HEK293T (cell line): Measurements from ENCODE around the gene HEG1.

Experiments used
- BHLHE40 ChIP-seq: fragments of 450-650 bp; IDR thresholded peaks from 2 replicates; pipeline ENCODE4 v1.6.1; 2016; ENCODE audit warnings: mild to moderate bottlenecking, moderate library complexity, borderline replicate concordance
- CTBP1 ChIP-seq: fragments of 450-650 bp; IDR thresholded peaks from 2 replicates; pipeline ENCODE4 v1.6.1; 2016; ENCODE audit warnings: borderline replicate concordance
- ELF4 ChIP-seq: fragments of 450-650 bp; IDR thresholded peaks from 2 replicates; pipeline ENCODE4 v1.6.1; 2017; ENCODE audit warnings: antibody characterized with exemption
- FOXA1 ChIP-seq: fragments of 450-650 bp; IDR thresholded peaks from 2 replicates; pipeline ENCODE4 v1.6.1; 2016; ENCODE audit warnings: mild to moderate bottlenecking
- FOXK2 ChIP-seq: fragments of 450-650 bp; IDR thresholded peaks from 2 replicates; pipeline ENCODE4 v1.6.1; 2016; ENCODE audit warnings: mild to moderate bottlenecking
- FOXM1 ChIP-seq: fragments of 450-650 bp; IDR thresholded peaks from 2 replicates; pipeline ENCODE4 v1.6.1; 2017; ENCODE audit warnings: mild to moderate bottlenecking, borderline replicate concordance
- L3MBTL2 ChIP-seq: fragments of 450-650 bp; conservative IDR thresholded peaks from 2 replicates; pipeline ENCODE4 v1.6.1; 2016; ENCODE audit warnings: mild to moderate bottlenecking
- PKNOX1 ChIP-seq: fragments of 450-650 bp; IDR thresholded peaks from 2 replicates; pipeline ENCODE4 v1.6.1; 2016
- SP1 ChIP-seq: fragments of 450-650 bp; IDR thresholded peaks from 2 replicates; pipeline ENCODE4 v1.6.1; 2017
- SUZ12 ChIP-seq: fragments of 450-650 bp; IDR thresholded peaks from 2 replicates; pipeline ENCODE4 v1.6.1; 2016; ENCODE audit warnings: mild to moderate bottlenecking
- TARDBP ChIP-seq: fragments of 450-650 bp; IDR thresholded peaks from 2 replicates; pipeline ENCODE4 v1.6.1; 2016
- ZNF384 ChIP-seq: fragments of 450-650 bp; IDR thresholded peaks from 2 replicates; pipeline ENCODE4 v1.6.1; 2016

GRCh38 chr3:125014570-125015179 is 41.1 kb downstream of the HEG1 start:
- TF ChIP-seq BHLHE40 (no peak), TARDBP (no peak), PKNOX1 (no peak), FOXK2 (no peak), SP1 (no peak), CTBP1 (no peak), FOXM1 (no peak), FOXA1 (no peak), SUZ12 (no peak), ELF4 (no peak), ZNF384 (no peak), L3MBTL2 (no peak)
